HG03442 (cell line): ENCODE results near the gene COL3A1.

ENCODE experiments used
- ATAC-seq: cut with Tn5 transposase; IDR thresholded peaks from one replicate; pipeline ENCODE4 v1.9.1; 2021; ENCODE audit warnings: mild to moderate bottlenecking, moderate library complexity; ENCODE audit not compliant: unreplicated experiment

The COL3A1 gene

GRCh38 chr2:188974164-188974563 lies at the start of gene COL3A1:
Gene COL3A1 (plus strand): TSS chr2:188974373. CDS start chr2:188974490, 117 bp downstream.
- ATAC-seq, result no peak

GRCh38 chr2:188928643-188929042 lies 45.5 kb upstream of the COL3A1 start:
- ATAC-seq, result no peak

DNA sequence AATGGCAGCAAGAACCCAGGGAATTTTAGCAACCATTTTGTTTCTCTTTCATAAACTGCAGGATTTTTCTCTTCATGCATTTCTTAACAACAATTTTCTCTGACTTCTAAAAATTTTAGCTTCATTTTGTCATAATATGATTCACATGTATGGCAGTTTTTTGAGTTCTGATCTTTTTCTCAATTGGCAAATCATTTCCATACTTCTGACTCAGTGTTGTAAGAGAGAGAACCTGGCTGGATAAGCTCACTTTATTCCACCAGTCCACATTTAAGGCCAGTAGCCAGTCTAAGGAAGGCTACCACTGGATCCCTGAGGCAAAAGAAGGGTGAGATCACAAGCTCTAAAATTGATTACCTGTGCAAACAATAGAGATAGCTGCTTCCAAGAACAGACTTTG lies 42.8 kb upstream of the COL3A1 start:
- ATAC-seq, result no peak

DNA sequence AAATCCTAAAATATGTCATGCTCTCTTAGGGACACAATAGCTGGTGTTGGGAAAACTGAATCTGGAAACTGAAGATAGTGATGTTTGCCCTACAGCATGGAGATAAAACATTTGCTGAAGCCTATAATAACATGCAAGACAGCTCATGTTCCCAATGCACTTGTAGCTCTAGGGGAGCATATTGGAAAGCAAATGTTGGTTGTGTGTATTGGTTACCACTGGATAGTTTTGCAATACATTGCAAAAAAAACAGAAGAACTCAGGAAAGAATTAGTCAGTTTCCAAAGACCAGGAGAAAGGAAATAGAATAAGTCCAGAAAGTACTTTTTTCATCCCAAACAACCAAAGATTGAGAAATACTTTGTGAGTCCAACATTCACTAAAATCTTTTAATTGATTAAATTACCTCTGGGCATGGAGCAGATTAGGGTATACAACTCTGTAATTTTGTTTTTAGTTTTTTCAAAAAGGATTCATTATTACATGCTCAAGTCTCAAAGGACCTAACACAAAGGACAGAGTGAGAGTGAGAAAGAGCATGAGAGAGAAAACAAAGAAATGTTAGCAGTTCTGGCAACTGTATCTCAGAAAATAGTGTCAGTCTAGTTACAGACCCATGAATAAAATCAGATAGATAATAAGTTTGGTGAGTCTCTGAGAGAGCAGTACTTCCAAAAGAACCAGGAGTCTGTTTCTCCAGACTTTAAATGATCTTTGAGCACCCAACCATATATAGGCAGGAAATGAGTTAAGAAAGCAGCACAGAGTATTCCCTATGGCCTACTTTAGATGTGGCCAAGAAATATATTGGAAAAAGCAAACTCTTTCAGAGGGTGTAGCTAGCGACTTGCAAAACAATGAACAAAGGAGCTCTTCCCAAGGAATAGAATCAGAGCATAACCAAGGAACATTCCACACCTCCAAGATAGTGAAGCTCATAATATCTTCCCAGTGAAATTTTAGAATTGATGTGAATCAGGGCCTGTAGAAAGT lies 36.6 kb upstream of the COL3A1 start:
- no peak for ATAC-seq

GRCh38 chr2:188940171-188940570 lies 34.0 kb upstream of the COL3A1 start:
- ATAC-seq, result no peak

GRCh38 chr2:188944442-188944841 lies 29.7 kb upstream of the COL3A1 start:
- no peak for ATAC-seq

- ATAC-seq, result no peak
Observed at GRCh38 chr2:188949046-188949818, 24.9 kb upstream of the COL3A1 start.

DNA sequence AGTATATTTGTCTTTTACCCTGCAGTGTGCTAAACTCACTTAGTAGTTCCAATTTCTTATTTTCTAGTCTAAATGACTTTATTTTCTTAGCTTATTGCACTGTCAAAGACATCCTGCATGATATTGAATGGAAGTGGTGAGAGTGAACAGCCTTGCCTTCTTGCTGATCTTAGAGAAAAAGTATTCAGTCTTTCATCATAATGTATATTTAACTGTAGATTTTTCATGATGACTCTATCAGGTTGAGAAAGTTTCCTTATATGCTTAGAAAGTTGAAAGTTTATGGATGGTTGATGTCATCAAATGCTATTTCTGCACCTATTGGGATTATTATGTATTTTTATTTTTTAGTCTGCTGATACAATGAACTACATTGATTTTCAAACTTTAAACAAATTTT lies 21.3 kb upstream of the COL3A1 start:
- ATAC-seq, result no peak

DNA sequence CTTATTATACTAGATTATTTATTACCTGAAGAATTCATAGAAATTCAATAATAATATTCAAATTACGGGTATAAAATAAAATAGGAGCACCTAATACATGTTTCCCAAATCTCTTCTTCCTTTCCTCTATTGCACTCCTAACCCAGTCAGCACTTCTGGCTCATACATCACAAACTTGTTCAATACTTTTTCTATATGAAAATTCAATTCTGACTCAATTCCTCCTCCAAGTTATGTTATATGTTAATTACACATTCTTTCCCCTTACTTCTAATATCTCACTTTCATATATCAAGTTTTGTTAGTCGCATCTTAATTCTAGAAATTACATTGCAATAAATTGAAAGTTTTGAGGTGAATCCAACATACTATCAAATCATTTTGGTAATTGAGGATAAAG lies 17.9 kb upstream of the COL3A1 start:
- no peak for ATAC-seq

- ATAC-seq, result no peak
Observed at GRCh38 chr2:188956961-188957360, 17.2 kb upstream of the COL3A1 start.

DNA sequence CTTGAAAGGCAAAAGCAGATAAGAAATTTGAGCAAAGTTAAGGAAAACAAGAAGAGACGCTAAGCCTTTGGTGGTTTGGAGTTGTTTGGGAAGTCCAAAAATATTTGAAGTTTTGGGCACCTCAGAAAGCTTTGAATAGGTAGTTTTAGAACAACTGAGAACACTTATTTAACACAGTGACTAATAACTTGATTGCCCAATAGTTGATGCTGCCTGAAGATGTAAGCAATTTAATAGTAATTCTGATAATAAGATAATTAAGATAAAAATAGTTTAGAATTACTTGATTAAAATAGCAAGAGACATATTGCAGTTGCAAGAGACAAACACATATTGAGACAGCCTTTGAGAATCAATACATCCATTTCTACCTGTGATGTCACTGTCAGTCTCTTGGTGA lies 16.5 kb upstream of the COL3A1 start:
- ATAC-seq, result no peak

GRCh38 chr2:188963741-188964140 lies 10.4 kb upstream of the COL3A1 start:
- no peak for ATAC-seq

- no peak for ATAC-seq
Observed at GRCh38 chr2:188964976-188965546, 9.1 kb upstream of the COL3A1 start.

DNA sequence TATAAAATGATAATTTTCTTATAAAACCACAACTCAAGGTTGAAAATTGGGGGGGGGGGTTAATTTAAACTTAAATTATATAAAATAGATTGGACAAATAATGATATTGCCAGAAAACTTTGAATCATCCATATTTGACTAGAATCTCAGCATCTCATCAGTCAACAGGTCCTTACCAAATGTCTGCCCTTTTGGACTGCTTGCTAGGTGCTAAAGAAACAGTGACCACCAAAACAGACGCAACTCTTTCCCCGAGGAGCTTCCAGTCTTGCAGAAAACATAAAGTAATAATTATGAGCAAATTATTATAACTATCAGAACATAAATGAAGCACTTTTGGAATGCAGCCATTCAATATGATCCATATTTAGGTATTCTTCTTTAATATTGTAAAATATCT lies 8.6 kb upstream of the COL3A1 start:
- no peak for ATAC-seq

GRCh38 chr2:188966079-188966571 lies 8.0 kb upstream of the COL3A1 start:
- ATAC-seq, result no peak

DNA sequence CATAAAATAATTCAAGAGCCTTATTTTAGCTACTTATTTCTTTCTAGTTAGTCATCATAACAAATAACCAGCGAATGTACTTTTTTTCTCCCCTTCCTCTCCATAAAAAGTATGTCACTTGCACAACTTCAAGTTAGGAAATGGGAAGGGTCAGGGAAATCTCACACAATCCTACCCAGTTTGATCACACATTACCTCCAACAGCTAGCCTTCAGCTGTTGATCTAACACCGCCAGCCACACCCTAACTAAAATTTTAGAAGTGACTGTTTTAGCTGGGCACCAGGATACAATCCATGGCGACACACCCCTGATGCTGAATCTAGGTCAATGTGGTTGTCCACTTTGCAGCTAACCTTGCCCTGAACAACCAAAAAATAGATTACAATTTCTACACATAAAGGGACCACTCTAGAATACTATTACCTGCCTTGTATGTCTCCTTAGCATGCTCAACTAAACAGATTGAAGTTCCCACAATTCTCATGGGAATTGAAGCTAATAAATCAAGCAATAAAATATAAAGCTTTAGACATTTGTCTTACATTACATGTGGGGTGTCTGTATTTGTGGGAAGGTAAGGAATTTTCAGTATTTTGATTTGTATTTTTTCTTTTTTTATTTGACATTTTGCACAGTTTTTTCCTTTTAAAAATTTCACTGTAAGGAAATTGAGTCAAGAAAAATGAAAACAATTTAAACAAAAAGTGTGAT lies 7.3 kb upstream of the COL3A1 start:
- no peak for ATAC-seq

- ATAC-seq, result no peak
Observed at GRCh38 chr2:188969236-188969635, 4.9 kb upstream of the COL3A1 start.

GRCh38 chr2:188969651-188970050 lies 4.5 kb upstream of the COL3A1 start:
- ATAC-seq, result no peak

DNA sequence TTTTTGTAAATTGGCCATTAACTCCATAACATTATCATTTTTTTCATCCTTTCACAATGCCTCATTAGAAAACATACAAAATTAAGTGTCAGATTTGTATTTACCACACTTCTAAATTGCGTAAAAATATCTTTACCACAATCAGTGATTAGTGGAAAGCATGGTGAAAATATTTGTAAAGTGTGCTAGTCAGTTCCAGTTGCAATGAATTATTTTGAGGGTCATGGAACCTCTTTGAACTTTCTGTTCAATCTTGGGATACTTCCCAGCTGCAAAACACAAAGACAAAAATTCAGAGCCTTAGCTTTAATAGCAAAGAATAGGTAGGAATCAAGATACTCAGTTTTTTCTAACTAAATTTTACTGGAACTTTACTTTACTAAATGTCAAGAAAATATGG lies 4.0 kb upstream of the COL3A1 start:
- no peak for ATAC-seq

- no peak for ATAC-seq
Observed at GRCh38 chr2:188971432-188971861, 2.7 kb upstream of the COL3A1 start.

- no peak for ATAC-seq
Observed at GRCh38 chr2:188973641-188974040, 532 bp upstream of the COL3A1 start.
